HuH-7 (cell line): ENCODE data around the gene MTMR1.

Experiments
- DNase-seq: peaks from one replicate; pipeline ENCODE4 v3.0.0; 2011; ENCODE audit warnings: low spot score

MTMR1 gene

DNA sequence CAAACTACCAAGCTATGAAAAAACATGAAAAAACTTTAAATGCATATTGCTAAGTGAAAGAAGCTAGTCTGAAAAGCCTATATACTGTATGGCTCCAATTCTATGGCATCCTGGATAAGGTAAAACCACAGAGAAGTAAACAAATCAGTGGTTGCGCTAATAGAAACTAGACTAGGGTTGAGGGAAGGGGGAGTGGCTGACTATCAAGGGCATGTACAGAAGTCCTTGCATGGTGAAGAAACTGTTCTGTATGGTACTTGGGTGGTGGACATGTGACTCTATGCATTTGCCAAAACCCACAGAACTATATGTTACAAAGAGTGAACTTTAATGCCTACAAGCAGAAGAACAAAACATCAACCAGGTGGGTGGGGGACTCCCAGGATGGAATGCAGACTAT, 96.8 kb downstream of the MTMR1 start:
- no peak for DNase-seq

DNA sequence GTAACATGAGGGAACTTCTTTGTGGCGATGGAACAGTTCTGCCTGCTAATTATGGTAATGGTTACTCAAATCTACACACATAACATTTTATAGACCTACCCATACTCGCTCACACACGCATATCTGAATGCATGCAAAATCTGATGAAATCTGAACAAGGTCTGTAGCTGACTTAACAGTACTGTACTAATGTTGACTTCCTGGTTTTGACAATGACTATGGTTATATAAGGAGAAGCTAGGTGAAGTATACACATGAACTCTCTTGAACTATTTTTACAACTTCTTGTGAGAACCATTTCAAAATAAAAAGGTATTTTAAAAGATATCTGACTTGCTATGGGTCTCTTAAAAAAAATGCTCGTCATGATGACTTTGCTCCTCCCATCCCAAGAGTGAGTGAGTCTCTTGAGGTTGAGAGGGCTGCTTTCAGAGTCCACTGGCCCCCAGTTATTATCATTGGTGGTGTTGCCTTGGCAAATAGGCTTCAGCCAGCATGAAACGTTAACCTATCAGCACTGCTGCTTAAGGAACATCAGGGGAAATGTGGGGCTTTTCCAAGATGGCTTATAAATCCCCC, 99.8 kb downstream of the MTMR1 start:
- DNase-seq, result no peak

DNA sequence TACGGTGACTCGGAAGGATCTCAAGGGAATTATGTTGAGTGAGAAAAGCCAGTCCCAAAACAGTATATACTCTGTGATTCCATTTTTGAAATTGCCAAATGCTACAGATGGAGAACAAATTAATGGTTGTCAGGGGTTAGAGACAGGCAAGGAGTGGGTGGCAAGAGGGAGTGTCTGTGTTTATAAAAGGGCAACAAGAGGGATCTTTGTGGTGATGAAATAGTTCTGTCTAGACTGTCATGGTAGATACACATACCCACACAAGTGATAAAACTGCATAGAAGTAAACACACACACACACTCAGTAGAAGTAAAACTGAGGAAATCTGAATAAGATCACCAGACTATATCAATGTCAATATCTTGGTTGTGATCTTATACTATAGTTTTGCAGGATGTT, 112.5 kb downstream of the MTMR1 start:
- no peak for DNase-seq

- DNase-seq, result no peak
Observed at GRCh38 chrX:150806827-150807226, 113.6 kb downstream of the MTMR1 start.

- DNase-seq, result no peak
Observed at GRCh38 chrX:150813922-150814321, 120.7 kb downstream of the MTMR1 start.
